AG09319 (cell line): ENCODE measurements around the gene ZMYM2.

Source experiments
- DNase-seq: peaks from one replicate; pipeline ENCODE4 v3.0.0-alpha.2; 2010; ENCODE audit warnings: low read depth; ENCODE audit errors: extremely low read depth
- CTCF ChIP-seq: IDR thresholded peaks from 2 replicates; pipeline ENCODE4 v1.5.1; 2011; ENCODE audit warnings: low read depth, mild to moderate bottlenecking, inconsistent platforms, low read length, moderate library complexity

The ZMYM2 gene

DNA sequence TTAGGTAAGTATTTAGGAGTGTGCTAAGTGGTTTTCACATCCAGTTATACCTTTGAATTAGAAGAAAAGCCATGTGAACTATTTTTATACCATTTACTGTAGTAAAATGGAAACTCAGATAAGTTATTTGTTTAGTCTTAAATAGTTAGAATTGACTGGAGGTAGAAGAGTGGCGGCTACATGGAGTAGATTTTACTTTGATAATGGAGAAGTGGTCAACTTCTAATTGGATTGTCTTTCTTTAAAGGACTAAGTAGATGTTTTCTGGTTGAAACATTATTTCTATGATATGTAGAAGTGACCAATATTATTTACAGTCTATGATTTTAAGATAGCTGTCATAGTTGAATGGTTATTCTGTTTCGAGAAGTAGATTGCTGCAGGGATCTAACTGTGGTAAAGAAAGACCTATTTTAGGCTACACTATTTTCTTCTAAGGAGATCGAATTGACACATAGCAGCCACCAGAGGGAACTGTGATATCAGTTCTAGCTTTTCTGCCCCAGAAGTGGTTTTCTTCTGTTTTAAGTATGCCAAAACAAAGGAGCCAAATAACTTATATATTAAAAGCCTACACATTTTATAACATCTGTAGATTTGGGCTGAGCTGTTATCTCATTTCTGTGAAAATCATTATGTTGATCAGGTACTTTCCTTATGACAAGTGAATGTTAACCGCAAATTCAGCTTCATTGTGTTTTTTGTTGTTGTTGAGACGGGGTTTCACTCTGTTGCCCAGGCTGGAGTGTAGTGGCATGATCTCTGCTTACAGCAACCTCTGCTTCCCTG lies 26.1 kb downstream of the ZMYM2 start:
- TF ChIP-seq CTCF, result peak; percentile 66
- DNase-seq, result peak; percentile 19

GRCh38 chr13:19985219-19985556 lies 26.7 kb downstream of the ZMYM2 start:
- no peak for DNase-seq
- no peak for TF ChIP-seq CTCF

DNA sequence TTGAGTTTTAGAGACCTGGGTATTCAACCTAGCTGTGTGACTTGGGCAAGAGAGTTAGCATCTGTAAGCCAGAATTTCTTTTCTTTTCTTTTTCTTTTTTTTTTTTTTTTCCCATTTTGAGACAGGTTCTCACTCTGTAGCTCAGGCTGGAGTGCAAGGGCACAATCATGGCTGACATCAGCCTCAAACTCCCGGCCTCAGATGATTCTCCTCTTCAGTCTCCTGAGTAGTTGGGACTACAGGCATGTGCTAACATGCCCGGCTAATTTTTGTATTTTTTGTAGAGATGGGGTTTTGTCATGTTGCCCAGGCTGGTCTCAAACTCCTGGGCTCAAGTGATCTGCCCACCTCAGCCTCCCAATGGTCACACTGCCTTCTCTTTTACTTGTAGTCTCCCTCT lies 33.0 kb downstream of the ZMYM2 start:
- no peak for DNase-seq
- no peak for TF ChIP-seq CTCF

- no peak for TF ChIP-seq CTCF
- no peak for DNase-seq
These were observed 34.5 kb downstream of the ZMYM2 start for GRCh38 chr13:19993024-19993423.

GRCh38 chr13:19998960-19999359 lies 40.4 kb downstream of the ZMYM2 start:
- TF ChIP-seq CTCF, result no peak
- no peak for DNase-seq

DNA sequence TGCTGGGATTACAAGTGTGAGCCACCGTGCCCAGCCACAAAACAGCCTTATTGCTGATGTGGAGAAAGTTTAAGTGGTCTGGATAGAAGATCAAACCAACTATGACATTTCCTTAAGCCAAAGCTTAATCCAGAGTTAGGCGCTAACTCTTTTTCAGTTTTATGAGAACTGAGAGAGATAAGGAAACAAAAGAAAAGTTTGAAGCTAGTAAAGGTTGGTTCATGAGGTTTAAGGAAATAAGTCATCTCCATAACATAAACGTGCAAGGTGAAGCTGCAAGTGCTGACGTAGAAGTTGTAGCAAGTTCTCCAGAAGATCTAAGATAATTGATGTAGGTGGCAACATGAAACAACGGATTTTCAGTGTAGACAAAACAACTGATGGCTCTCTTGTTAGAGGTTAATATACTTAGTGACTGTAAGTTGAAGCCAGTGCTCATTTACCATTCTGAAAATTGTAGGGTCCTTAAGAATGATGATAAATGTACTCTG lies 41.6 kb downstream of the ZMYM2 start:
- DNase-seq, result no peak
- no peak for TF ChIP-seq CTCF

DNA sequence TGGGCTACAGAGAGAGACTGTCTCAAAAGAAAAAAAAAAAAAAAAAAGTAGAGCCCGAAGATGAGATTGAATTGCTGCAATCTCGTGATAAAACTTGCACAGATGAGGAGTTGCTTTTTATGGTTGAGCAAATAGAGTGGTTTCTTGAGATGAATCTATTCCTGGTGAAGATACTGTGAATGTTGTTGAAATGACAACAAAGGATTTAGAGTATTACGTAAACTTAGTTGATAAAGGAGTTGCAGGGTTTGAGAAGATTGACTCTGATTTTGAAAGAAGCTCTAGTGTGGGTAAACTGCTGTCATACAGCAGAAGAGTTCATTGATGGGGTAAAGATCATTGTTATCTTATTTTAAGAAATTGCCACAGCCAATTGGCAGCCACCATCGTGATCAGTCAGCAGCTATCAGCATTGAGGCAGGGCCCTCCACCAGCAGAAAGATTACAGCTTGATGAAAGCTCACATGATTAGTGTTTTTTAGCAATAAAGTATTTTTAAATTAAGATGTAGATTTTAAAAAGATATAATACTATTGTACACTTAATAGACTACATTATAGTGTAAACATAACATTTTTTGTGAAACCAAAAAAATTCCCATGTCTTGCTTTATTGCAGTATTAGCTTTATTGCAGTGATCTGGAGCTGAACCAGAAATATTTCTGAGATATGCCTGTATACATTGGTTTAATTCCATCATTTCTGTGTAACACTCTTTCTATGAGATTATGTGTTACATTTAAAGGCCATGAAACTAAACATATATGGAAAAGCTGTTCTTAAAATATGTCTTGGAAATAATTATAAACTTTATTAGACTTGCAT lies 43.1 kb downstream of the ZMYM2 start:
- no peak for DNase-seq
- no peak for TF ChIP-seq CTCF
